HG03558 (cell line): Measurements from ENCODE around the gene PALMD.

Source experiments
- ATAC-seq: cut with Tn5 transposase; IDR thresholded peaks from one replicate; pipeline ENCODE4 v1.9.1; 2021; ENCODE audit warnings: moderate number of reproducible peaks; ENCODE audit not compliant: unreplicated experiment; ENCODE audit errors: extremely low read depth

Gene PALMD

DNA sequence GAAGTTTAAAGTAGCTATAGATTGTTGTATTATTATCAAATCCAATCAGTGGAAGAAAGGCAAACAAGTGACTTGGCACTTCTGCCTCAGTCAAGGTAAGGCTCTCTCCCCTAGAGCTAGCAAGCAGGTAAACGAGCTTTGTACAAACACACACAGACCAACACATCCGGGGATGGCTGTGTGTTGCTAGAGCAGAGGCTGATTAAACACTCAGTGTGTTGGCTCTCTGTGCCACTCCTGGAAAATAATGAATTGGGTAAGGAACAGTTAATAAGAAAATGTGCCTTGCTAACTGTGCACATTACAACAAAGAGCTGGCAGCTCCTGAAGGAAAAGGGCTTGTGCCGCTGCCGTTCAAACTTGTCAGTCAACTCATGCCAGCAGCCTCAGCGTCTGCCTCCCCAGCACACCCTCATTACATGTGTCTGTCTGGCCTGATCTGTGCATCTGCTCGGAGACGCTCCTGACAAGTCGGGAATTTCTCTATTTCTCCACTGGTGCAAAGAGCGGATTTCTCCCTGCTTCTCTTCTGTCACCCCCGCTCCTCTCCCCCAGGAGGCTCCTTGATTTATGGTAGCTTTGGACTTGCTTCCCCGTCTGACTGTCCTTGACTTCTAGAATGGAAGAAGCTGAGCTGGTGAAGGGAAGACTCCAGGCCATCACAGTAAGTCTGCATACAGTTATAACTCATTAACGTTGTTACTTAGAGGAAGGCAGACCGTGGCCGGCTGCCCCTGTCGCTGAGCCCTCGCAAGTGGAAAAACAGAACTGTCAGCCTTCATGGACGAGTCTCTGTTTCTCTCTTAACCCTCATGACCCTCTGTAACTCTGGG lies at the start of gene PALMD:
Gene PALMD, plus strand, starts transcription at position 415 of the 833 bp plus-strand sequence. Its CDS starts 205 bp downstream, at position 620.
- ATAC-seq = no peak

- no peak for ATAC-seq
These were observed 47.0 kb upstream of the PALMD start for GRCh38 chr1:99598738-99599411.

DNA sequence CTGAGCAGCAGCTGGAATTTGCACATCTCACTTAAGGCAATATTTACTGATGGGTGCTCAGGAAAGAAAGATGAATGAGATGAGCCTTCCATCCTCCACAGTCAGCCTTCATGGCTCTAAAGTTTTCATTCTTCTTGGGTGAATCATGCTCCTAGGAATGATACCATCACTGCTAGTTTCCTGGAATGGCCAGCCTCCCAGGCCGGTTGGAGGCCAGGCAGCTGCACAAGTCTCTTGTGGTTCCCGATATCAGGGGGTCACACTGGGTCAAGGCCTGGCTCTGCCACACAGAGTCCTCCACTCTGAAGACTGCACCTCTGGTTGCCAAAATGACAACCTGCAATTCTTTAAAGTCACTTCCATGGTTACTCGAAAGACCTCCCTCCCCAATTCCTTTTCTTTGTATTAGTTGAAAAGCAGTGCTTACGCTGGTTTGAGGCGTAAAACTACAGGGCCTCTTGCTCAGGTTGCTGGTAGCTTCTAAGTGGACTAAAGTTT lies 46.2 kb upstream of the PALMD start:
- no peak for ATAC-seq

- no peak for ATAC-seq
These were observed 45.1 kb upstream of the PALMD start for GRCh38 chr1:99600782-99601181.

DNA sequence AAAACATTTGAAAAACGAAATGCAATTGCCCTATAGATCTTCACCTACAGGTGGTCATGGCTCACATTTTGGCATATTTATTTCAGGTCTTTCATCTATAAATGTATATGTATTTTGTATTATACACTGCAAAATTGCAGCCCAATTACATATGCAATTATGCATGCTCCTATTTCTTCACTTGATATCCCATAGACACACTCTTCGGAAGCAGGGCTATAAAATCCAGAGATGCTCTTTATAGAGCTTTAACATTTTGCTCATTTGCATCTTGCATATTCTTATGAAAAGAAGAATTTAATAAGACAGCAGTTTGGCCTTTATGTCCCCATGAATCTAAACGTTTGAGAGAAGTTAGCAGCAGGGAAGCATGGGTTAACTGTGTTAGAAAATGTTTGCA lies 44.7 kb upstream of the PALMD start:
- no peak for ATAC-seq

DNA sequence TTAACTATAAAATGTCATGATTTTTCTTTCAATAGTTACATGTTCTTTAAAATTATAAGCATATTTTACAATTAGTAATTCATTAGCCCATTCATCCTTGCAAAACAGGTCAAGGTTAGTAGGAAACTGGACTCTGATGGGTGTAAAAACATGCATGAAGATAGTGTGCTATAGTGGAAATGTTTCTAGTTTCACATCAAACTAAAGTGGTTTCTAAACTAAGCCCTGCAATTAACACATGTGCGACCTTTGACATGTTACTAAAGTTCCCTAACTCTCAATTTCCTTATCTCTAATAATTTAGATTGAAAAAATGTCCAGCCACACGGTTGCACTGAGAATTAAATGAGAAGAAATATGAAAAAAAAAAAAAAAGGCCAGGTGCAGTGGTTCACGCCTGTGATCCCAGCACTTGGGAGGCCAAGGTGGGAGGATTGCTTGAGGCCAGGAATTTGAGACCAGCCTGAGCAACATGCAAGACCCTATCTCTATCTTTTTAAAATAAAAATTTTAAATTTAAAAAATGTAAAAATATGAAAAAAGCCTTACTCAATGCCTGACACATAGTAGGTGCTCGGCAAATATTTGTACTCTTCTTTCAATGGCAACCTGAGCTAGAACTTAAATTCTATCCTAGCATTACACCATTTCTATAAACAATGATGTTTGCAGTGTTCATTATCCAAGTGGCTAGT lies 44.1 kb upstream of the PALMD start:
- ATAC-seq = no peak

- no peak for ATAC-seq
These were observed 43.4 kb upstream of the PALMD start for GRCh38 chr1:99602404-99602969.

- ATAC-seq = no peak
These were observed 42.0 kb upstream of the PALMD start for GRCh38 chr1:99603699-99604560.

DNA sequence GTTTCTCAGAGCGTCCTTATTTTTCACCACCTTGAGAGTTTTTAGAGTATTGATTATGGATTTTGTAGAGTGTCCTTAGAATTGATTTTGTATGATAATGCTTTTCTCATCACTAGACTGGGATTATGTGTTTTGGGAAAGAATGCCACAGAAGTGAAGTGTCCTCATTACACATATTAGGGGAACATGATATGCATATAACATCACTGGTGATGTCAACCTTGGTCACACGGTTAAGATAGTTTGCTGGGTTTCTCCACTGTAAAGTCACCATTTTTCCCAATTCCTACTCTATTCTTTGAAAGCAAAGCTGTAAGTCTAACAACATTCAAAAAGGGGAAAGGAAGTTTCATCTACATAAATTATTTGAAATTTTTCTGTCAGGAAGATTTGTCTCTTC lies 39.6 kb upstream of the PALMD start:
- ATAC-seq = no peak

GRCh38 chr1:99607590-99607989 lies 38.3 kb upstream of the PALMD start:
- no peak for ATAC-seq

DNA sequence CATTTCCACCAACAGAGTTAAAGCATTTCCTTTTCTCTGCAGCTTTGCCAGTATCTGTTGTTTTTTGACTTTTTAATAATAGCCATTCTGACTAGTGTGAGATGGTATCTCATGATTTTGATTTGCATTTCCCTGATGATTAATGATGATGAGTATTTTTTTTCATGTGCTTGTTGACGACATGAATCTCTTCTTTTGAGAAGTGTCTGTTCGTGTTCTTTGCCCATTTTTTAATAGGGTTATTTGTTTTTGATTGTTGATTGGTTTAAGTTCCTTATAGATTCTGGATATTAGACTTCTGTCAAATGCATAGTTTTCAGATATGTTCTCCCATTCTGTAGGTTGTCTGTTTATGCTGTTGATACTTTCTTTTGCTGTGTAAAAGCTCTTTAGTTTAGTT lies 37.9 kb upstream of the PALMD start:
- ATAC-seq = no peak

GRCh38 chr1:99613716-99614115 lies 32.2 kb upstream of the PALMD start:
- no peak for ATAC-seq

DNA sequence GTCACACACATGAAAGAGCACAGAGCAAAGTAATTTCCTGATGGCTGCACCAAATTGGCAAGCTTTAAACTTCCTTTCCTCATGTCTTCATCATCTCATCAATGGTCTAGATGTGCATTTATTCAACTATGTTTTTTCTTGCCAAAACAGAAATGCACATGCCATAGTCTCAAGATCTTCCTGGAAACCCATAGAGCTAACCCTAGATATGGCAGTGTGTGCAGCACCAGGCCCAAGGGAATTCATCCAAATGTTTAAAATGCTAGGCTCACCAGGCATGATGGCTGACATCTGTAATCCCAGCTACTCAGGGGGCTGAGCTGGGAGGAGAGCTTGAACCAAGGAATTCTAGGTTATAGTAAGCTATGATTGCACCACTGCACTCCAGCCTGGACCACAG lies 31.2 kb upstream of the PALMD start:
- no peak for ATAC-seq

DNA sequence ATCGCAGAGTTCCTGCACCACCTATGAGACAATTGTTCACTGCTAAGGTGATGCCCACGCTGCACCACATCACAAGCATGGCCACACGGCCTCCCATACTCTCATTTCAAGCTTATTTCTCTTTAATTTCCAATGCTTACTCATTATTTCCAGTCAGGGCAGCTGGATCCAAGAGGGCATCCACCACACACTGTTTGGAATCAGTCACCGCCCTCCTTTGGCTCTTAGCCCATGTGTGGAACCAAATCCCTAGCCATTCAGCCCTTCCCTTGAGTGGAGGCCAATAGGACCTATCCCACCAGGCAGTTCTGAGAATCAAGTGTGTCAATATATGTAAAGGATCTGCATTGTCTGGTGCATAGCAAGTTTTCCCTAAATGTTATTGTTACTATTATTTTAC lies 26.3 kb upstream of the PALMD start:
- no peak for ATAC-seq

GRCh38 chr1:99621340-99621901 lies 24.5 kb upstream of the PALMD start:
- no peak for ATAC-seq

DNA sequence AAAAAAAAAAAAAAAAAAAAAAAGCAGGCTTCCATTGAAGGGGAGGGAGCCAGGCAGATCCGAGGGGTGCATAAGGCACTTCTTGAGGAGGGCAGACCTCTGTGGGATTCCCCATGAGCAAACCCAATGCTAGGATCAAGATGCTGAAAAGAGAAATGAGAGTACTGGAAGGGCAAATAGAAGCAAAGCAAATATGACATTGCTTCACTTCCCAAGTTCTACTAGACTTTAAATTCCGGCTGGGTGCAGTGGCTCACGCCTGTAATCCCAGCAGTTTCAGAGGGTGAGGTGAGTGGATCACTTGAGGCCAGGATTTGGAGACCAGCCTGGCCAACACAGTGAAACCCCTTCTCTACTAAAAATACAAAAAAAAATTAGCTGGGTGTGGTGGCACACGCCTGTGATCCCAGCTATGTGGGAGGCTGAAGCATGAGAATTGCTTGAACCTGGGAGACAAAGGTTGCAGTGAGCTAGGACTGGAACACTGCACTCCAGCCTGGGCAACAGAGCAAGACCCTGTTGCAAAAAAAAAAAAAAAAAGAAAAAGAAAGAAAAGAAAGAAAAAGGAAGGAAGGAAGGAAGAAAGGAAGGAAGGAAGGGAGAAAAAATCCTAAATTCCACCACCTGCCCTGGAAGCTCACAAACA lies 23.1 kb upstream of the PALMD start:
- ATAC-seq = no peak

DNA sequence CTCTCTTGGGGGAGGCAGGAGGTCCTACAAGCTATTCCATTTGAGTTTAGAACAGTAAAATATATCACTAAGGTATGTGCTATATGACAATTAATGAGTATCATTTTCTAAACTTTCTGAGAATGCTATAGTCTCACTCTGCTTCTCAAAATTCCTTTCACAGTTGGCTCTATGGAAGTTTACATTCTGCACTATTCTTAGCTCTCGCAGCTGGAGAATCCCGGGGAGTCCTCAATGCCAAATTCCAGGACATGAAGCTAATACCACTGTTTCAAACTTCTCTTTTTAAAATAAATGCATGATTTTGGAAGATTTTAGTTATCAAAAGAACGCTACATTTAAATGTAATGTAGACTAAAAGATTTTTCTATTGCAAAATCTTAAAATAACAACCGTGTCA lies 22.4 kb upstream of the PALMD start:
- ATAC-seq = no peak

GRCh38 chr1:99627615-99628014 lies 18.3 kb upstream of the PALMD start:
- no peak for ATAC-seq

DNA sequence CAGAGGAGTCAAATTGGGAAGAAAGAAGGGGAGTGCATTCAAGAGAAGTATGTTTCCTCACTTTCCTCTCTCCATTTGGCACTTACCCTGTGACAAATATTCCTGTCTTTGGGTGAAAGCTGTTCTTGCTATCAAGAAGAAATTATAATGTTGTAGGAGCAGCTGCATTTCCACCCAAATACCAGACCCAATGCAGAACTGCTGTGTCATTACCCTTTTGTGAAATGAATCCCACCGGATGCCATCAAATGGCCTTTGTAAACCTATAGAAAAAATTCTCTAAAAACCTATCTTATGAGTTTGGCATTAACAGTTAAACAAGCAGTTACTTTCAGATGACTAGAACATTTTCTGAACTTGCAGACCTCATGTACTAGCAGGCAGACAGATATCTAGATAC lies 16.7 kb upstream of the PALMD start:
- ATAC-seq = no peak
